ENCODE results near the gene RPS15.

Gene RPS15

GRCh38 chr19:1438035-1438932 is at the start of gene RPS15:
TSS of gene RPS15 (plus strand) at chr19:1438396. CDS start at chr19:1438426, 30 bp downstream.
- Histone ChIP-seq H3K9me3 (ENCODE audit: control insufficient read depth, low read length) (no peaks in the 10 kb centered on the region), H3K27me3 (replicated peaks; ENCODE audit: control insufficient read depth, insufficient read depth, low read length) (no peaks in the 10 kb centered on the region), H3K4me3 (ENCODE audit: low read length) (peak within 1 kb of the TSS; percentile 88), H3K36me3 (ENCODE audit: control insufficient read depth, insufficient read depth, low read length, severe bottlenecking) (peaks cover 58% of the 10 kb centered on the region), H3K4me1 (ENCODE audit: control insufficient read depth, insufficient read depth, low read length) (peaks cover 17% of the 10 kb centered on the region), H3K9ac (ENCODE audit: low read length) (peak within 1 kb of the TSS; percentile 94)
- DNase-seq (ENCODE audit: low read depth): peak; percentile 98

DNA sequence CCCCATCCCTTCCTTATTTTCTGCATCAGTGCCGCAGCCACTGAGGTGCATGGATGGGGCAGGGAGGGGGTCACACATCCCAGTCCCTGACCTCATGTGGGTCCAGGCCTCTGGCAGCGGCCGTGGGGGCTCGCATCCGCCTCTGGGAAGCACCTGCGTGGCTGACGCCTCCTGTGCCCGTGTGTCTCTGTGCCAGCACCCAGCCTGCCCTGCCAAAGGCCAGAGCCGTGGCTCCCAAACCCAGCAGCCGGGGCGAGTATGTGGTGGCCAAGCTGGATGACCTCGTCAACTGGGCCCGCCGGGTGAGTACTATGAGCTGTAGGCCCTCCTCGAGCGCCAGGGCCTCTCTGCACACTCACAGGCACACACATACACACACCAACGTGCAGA is 49.6 kb upstream of the RPS15 start:
- DNase-seq (ENCODE audit: low read depth): no peak
- no peaks in the 10 kb centered on the region for H3K9me3 ChIP-seq (ENCODE audit: control insufficient read depth, low read length)
- peaks cover 7% of the 10 kb centered on the region for H3K4me1 ChIP-seq (ENCODE audit: control insufficient read depth, insufficient read depth, low read length)
- H3K4me3 ChIP-seq (ENCODE audit: low read length): no peak overlapping the region
- peaks cover 38% of the 10 kb centered on the region for H3K36me3 ChIP-seq (ENCODE audit: control insufficient read depth, insufficient read depth, low read length, severe bottlenecking)
- no peak overlapping the region for H3K9ac ChIP-seq (ENCODE audit: low read length)
- no peaks in the 10 kb centered on the region for H3K27me3 ChIP-seq (replicated peaks; ENCODE audit: control insufficient read depth, insufficient read depth, low read length)

DNA sequence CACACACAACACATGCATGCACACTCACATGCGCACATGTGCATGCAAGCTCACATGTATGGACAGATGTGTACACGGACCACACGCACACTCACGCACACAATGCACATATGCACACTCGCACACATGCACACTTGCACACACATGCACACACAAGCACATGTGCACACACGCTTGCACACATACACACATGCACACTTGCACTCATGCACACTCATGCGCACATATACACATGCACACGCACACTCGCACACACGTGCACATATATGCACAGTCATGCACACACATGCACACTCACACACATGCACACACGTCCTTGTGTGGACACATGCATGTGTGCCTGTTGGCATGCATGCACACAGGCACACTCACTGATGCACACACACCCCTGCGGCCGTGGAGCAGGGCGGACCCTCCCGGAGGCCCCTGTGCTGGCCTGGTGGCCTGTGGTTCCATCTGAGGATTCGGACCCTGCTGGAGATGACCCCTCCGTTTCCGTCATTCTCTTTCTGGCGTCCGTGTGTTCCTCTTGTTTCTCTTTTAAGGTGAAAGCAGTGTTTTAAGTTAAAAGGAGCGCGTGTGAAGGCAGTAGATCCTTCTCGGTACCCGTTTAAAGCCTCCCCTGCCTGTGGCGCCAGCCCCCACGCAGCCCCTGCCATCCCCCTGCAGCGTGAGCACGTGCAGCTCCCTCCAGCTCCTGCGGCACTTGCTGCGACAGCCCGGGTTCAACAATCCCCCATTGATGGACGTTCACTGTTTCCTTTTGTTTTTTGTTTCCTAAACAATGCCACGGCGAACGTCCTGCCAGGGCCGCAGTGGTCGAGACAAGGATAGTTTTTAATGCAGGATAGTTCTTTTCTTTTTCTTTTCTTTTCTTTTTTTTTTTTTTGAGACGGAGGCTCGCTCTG is 48.9 kb upstream of the RPS15 start:
- Histone ChIP-seq H3K27me3 (replicated peaks; ENCODE audit: control insufficient read depth, insufficient read depth, low read length) (no peaks in the 10 kb centered on the region), H3K9me3 (ENCODE audit: control insufficient read depth, low read length) (no peaks in the 10 kb centered on the region), H3K36me3 (ENCODE audit: control insufficient read depth, insufficient read depth, low read length, severe bottlenecking) (peaks cover 41% of the 10 kb centered on the region), H3K4me3 (ENCODE audit: low read length) (no peak overlapping the region), H3K9ac (ENCODE audit: low read length) (no peak overlapping the region), H3K4me1 (ENCODE audit: control insufficient read depth, insufficient read depth, low read length) (peaks cover 7% of the 10 kb centered on the region)
- DNase-seq (ENCODE audit: low read depth): no peak

- H3K4me1 ChIP-seq (ENCODE audit: control insufficient read depth, insufficient read depth, low read length): peaks cover 6% of the 10 kb centered on the region
- no peaks in the 10 kb centered on the region for H3K27me3 ChIP-seq (replicated peaks; ENCODE audit: control insufficient read depth, insufficient read depth, low read length)
- no peaks in the 10 kb centered on the region for H3K9me3 ChIP-seq (ENCODE audit: control insufficient read depth, low read length)
- peaks cover 41% of the 10 kb centered on the region for H3K36me3 ChIP-seq (ENCODE audit: control insufficient read depth, insufficient read depth, low read length, severe bottlenecking)
- no peak overlapping the region for H3K4me3 ChIP-seq (ENCODE audit: low read length)
- no peak for DNase-seq (ENCODE audit: low read depth)
- H3K9ac ChIP-seq (ENCODE audit: low read length): no peak overlapping the region
Measured at GRCh38 chr19:1390890-1391423, 47.2 kb upstream of the RPS15 start.

- Histone ChIP-seq H3K27me3 (replicated peaks; ENCODE audit: control insufficient read depth, insufficient read depth, low read length) (no peaks in the 10 kb centered on the region), H3K4me1 (ENCODE audit: control insufficient read depth, insufficient read depth, low read length) (peaks cover 12% of the 10 kb centered on the region), H3K9me3 (ENCODE audit: control insufficient read depth, low read length) (no peaks in the 10 kb centered on the region), H3K9ac (ENCODE audit: low read length) (no peak overlapping the region), H3K36me3 (ENCODE audit: control insufficient read depth, insufficient read depth, low read length, severe bottlenecking) (peaks cover 41% of the 10 kb centered on the region), H3K4me3 (ENCODE audit: low read length) (no peak overlapping the region)
- no peak for DNase-seq (ENCODE audit: low read depth)
Measured at GRCh38 chr19:1392407-1392806, 45.8 kb upstream of the RPS15 start.

GRCh38 chr19:1392939-1393530 is 45.2 kb upstream of the RPS15 start:
- H3K9me3 ChIP-seq (ENCODE audit: control insufficient read depth, low read length): no peaks in the 10 kb centered on the region
- no peak overlapping the region for H3K4me3 ChIP-seq (ENCODE audit: low read length)
- H3K36me3 ChIP-seq (ENCODE audit: control insufficient read depth, insufficient read depth, low read length, severe bottlenecking): peaks cover 39% of the 10 kb centered on the region
- H3K9ac ChIP-seq (ENCODE audit: low read length): no peak overlapping the region
- DNase-seq (ENCODE audit: low read depth): no peak
- H3K27me3 ChIP-seq (replicated peaks; ENCODE audit: control insufficient read depth, insufficient read depth, low read length): no peaks in the 10 kb centered on the region
- peaks cover 12% of the 10 kb centered on the region for H3K4me1 ChIP-seq (ENCODE audit: control insufficient read depth, insufficient read depth, low read length)

- H3K9me3 ChIP-seq (ENCODE audit: control insufficient read depth, low read length): no peaks in the 10 kb centered on the region
- H3K4me1 ChIP-seq (ENCODE audit: control insufficient read depth, insufficient read depth, low read length): peaks cover 12% of the 10 kb centered on the region
- H3K36me3 ChIP-seq (ENCODE audit: control insufficient read depth, insufficient read depth, low read length, severe bottlenecking): peaks cover 32% of the 10 kb centered on the region
- DNase-seq (ENCODE audit: low read depth): no peak
- no peak overlapping the region for H3K4me3 ChIP-seq (ENCODE audit: low read length)
- no peaks in the 10 kb centered on the region for H3K27me3 ChIP-seq (replicated peaks; ENCODE audit: control insufficient read depth, insufficient read depth, low read length)
- H3K9ac ChIP-seq (ENCODE audit: low read length): no peak overlapping the region
Measured at GRCh38 chr19:1393841-1394240, 44.4 kb upstream of the RPS15 start.

DNA sequence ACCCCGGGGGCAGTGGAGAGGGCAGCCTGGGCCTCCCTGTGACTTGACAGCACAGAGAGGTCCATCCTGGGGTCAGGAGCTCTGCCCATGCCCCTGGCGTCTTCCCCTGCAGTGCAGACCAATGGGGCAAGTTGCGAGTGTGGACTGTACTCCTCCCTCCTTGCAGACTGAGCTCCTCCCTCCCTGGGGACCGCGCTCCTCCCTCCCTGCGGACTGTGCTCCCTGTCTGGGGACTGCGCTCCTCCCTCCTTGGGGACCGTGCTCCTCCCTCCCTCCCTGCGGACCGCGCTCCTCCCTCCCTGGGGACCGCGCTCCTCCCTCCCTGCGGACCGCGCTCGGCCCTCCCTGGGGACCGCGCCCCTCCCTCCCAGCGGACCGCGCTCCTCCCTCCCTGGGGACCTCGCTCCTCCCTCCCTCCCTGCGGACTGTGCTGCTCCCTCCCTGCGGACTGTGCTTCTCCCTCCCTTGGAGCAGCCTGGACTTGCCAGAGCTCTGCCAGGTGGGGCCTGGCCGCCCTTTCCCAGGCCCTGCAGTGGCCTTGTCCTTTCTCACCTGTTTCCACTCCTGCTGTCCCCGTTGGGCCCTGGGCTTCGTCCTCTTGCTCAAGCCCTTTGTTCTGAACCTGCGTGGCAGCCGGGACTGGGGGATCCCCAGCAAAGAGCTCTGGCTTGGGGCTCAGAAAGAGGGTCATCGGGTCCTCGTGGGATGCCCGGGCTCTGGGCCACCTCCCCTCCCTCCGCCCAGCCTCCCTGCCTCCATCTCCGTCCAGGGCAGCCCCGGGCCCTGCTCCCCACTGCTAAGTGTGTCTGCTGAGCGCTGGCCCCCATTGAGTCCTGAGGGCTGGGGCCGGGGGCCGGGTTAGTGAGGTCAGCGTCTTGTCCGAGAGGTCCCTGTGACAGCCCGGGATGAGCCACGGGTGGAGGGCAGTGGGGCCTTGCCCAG is 43.7 kb upstream of the RPS15 start:
- H3K9ac ChIP-seq (ENCODE audit: low read length): no peak overlapping the region
- DNase-seq (ENCODE audit: low read depth): no peak
- H3K4me1 ChIP-seq (ENCODE audit: control insufficient read depth, insufficient read depth, low read length): peaks cover 12% of the 10 kb centered on the region
- no peaks in the 10 kb centered on the region for H3K27me3 ChIP-seq (replicated peaks; ENCODE audit: control insufficient read depth, insufficient read depth, low read length)
- H3K36me3 ChIP-seq (ENCODE audit: control insufficient read depth, insufficient read depth, low read length, severe bottlenecking): peaks cover 25% of the 10 kb centered on the region
- H3K9me3 ChIP-seq (ENCODE audit: control insufficient read depth, low read length): no peaks in the 10 kb centered on the region
- H3K4me3 ChIP-seq (ENCODE audit: low read length): no peak overlapping the region

DNA sequence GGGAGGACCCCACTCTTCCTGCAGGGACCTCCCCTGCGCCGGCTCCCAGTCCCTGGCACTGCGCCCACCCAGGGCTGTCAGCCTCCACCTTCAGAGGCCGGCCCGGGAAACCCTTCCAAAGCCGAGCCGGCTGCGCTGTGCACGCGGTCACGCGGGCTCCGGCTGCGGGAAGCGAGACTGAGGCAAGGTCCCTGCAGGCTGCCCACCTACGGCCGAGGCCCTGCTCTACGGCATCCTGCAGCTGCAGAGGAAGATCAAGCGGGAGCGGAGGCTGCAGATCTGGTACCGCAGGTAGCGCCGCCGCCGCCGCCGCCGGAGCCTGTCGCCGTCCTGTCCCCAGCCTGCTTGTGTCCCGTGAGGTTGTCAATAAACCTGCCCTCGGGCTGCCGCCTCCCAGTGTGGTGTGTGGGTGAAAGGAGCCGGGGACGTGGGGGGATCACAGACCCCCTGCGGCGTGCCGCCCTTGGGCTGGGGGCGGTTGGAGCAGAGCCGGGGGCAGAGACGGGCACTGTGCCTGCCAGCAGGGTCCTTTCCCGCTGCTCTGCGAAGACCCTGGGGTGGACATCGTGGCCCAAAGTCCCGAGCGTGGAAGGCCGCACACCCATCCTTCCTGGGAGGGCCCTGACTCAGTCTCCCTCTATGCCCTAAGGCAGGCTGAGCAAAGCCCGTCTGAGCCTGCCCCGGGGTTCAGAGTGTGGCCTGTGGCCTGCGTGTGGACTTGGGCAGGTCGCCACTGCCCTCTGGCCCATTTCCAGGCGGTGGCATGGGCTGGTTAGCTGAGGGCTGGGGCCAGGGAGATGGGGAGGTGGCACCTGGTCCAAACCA is 42.8 kb upstream of the RPS15 start:
- H3K27me3 ChIP-seq (replicated peaks; ENCODE audit: control insufficient read depth, insufficient read depth, low read length): no peaks in the 10 kb centered on the region
- DNase-seq (ENCODE audit: low read depth): no peak
- H3K4me3 ChIP-seq (ENCODE audit: low read length): no peak overlapping the region
- H3K36me3 ChIP-seq (ENCODE audit: control insufficient read depth, insufficient read depth, low read length, severe bottlenecking): peaks cover 24% of the 10 kb centered on the region
- no peaks in the 10 kb centered on the region for H3K9me3 ChIP-seq (ENCODE audit: control insufficient read depth, low read length)
- peaks cover 15% of the 10 kb centered on the region for H3K4me1 ChIP-seq (ENCODE audit: control insufficient read depth, insufficient read depth, low read length)
- H3K9ac ChIP-seq (ENCODE audit: low read length): no peak overlapping the region
